IPS-NIHi7 (cell line): Measurements from ENCODE around the gene CASR.

Experiments used
- DNase-seq: peaks from one replicate; pipeline ENCODE4 v3.0.0; 2012; ENCODE audit warnings: mixed read lengths; ENCODE audit errors: extremely low spot score

Gene CASR

DNA sequence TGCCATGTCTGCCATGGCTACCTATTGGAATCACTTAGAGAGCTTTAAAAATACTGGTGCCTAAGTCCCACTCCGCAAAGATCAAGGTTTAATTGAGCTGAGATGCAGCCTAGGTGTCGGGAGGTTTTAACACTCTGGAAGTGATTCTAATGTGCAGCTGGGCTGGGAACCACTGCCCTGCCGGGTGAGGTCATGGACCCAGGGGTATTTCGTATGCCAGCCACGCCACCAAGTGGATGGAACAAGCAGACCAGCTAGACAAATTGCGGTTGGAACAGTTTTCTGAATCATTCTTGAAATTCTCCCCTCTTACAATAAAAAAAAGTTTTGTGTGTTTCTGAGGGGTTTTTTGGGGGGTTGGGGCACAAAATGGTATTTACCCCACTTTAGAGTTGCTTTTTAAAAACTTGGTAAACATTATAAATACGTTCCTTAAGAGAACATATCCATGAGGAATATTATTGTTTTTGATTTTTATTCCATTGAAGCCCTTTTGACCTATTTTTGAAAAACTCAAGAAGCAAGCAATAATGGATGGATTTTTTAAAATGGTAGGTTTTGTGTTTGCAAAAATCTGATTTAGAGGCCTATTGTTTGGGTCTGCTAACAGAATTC is 75.4 kb downstream of the CASR start:
- DNase-seq = peak; percentile 85

DNA sequence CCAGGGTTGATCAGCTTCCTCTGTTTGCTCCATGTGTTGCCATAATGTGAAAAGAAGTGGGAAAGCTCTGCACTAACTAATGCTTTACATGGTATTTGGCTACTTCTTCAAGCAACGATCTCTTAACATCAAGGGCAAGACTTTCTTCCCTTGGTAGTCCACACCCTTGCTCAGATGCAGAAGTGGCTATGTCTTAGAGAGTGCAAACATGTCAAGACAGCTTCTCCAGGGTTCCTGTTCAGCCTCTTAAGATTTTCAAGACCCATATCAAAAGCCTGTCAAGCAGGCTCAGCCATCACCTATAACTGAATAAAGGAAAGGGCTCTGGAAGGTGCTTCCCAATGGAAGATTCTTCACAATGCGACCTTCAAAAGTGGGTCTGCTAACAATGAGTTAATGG is 76.7 kb downstream of the CASR start:
- DNase-seq = no peak

DNA sequence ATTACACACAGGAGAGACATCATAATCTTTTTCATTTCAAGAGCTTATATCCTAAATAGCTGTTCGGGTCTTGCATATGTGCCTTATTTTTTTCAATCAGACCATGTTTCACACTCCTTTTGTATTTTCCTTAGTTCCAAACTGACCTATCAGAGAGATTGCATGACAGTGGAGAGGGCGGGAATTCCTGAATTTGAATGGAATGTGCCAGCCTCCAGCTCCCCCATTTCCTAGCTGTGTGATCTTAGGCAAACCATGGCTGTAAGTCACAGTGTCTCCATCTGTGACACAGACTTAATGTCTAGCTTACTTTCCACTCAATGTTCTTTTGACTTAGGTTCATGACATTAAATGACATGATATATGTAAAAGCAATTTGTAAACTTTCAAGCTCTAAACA is 79.6 kb downstream of the CASR start:
- DNase-seq = peak; percentile 30

DNA sequence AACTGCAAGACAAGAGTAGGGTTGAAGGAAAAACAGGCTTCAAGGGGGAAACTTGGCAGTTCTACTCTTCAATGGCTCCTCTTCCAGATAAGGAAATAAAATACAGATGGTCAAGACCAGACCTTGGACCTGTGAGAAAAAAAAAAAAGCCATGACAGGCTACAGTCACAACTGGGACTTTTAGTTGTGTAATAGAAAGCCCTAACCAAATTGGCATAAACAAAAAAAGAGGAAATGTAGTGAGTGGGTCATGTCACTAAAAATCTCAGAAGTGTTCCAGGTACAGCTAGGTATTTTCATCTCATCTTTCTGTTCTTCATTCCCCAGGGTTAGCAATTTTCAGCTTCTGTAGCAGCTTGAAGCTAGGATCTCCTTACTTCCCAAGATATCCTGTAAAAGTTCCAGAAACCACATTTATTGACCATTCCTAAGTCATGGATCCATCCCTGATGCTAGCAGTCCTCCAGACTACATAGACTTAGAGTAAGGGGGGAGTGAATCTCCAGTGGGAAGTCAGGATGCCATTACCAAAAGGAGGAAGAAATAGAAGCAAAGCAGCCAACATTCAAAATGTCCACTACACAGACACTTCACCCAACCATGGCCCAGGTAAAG is 80.6 kb downstream of the CASR start:
- no peak for DNase-seq

DNA sequence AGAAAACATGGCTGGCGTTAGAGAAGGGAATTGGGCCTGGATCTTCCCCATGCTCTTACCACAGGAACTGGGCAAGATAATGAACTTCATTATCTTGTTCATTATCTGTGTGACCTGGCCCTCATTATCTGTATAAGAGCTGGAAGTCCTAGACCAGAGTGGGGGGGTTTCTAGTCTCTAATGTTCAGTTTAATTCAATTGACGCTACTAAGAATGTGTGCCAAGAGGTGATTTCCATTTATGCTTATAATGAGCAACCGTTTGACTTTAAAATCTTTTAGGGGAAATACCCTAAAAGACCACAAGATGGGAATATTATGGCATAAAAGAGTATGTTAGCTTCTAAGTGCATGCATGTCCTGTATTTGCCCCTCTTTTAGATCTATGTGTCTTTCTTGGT is 82.5 kb downstream of the CASR start:
- no peak for DNase-seq

DNA sequence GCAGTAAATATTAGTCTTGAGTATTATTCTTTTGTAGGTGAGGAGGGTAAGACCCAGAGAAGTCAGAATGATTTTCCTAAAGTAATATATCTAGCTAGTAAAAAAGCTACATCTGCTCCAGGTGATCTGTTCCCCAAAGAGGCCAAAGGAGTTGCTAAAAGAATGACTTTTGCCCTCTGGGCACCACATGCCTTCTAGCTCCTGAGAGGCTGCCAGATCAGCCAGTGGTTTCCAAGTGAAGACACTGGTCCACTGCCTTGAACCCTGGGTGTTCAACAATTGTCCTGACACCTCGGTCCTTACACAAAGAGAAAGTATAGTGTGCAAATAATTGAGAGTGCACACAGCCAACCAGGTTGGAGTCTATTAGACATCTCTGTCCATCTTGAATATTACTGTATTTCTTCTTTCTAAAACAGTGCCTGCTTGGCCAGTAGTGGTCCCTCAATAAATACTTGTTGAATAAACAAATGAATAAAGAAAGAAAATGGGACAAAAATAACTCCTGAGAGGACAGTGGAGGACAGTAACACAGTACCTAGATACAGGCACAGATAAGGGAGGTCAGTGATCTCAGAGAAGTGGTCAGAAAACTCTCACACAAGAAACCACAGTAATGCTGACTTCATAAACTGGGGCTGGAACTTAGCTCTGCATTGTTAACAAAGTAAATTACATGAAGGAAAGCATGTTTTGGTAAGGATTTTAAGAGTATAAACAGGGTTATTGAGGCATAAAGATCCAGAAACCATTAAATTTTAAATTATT is 85.0 kb downstream of the CASR start:
- no peak for DNase-seq

DNA sequence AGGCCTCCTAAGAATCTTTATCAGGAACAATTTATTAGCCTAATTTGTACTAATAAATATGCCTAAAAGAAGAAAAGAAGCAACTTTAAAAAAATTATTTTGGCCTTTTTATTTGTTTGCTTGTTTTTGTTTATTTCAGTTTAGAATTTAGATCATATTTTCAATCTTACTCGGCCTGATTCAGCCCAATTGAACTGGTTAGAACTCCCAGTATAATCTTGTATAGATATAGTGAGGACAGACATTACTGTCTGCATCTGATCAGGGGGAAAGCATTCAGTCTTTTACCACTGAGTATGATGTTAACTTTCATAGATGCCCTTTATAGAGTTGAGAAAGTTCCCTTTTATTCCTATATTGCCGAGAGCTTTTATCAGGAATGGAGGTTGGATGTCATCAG is 85.6 kb downstream of the CASR start:
- no peak for DNase-seq

DNA sequence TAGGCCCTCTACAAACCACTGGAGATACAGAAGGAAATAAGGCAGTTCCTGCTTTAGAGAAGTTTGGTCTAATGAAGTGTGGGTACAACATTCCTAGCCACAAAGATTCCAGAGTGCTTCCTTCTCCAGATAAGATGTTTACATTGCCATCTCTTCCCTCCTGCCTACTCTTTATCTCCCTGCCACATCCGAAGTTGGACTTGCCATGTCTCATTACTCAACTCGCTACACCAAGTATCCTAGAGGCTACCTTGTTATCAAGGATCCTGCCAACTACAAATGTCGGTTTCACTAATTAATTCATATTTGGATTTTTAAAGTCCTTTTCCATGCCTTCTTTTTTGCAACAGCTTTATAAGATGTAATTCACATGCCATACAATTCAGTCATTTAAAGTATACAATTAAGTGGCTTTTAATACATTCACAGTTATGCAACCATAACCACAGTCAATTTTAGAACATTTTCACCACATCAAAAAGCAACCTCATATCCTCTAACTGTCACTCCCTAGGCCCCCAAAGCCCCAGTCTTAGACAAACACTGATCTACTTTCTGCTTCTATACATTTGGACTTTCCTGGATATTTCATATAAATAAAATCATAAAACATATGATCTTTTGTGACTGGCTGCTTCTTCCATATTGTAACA is 87.9 kb downstream of the CASR start:
- DNase-seq = no peak

DNA sequence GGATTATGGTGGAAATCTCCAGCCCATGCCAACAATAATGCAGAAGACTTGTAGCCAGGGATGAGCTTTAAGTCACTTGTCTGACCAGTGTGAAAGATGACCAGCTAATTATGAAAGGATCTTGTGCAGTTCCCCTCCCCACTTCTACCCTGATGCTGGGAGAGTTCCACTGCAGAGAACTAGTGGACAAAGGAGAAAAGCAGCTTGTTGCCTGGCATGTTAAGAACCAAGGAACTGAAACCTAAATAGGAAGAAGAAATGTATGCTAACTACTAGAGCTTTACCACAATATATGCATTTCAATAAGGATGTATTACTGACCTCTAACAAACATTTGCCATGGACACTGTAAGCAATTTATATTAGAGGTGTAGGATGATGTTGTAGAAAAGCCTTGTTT is 89.4 kb downstream of the CASR start:
- no peak for DNase-seq

DNA sequence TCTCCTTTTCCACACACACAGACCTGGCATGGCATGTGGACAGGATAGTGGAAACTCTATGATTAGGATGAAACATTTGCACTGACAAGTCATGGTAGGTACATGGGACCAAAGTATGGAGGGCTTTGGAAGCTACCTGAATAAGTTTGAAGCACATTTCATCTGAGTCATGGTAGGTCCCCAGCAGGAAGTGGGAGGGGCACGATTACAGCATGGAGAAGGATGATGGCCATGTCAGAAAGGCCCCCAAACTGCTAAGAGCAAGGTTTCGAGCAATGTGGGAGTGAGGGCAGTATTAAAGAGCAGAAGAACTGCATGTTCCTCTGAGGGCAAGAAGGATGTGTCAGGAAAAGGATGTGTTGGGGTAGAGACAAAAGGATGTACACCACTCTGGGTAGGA is 90.0 kb downstream of the CASR start:
- no peak for DNase-seq

DNA sequence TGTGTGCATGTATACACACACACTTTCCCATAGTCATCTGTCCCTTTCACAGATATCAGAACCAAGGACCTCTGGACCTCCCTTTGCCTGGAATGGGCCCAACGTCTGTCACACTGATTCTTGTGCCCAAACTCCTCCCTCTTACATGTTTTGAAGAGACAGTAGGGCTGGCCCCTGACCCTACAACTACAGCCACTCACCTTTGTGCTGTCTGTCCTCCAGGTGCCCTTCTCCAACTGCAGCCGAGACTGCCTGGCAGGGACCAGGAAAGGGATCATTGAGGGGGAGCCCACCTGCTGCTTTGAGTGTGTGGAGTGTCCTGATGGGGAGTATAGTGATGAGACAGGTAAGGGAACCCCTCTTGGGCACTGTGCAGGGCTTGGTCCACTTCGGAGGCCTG is 98.4 kb downstream of the CASR start:
- no peak for DNase-seq

DNA sequence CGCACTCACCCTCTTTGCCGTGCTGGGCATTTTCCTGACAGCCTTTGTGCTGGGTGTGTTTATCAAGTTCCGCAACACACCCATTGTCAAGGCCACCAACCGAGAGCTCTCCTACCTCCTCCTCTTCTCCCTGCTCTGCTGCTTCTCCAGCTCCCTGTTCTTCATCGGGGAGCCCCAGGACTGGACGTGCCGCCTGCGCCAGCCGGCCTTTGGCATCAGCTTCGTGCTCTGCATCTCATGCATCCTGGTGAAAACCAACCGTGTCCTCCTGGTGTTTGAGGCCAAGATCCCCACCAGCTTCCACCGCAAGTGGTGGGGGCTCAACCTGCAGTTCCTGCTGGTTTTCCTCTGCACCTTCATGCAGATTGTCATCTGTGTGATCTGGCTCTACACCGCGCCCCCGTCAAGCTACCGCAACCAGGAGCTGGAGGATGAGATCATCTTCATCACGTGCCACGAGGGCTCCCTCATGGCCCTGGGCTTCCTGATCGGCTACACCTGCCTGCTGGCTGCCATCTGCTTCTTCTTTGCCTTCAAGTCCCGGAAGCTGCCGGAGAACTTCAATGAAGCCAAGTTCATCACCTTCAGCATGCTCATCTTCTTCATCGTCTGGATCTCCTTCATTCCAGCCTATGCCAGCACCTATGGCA is 100.5 kb downstream of the CASR start:
- no peak for DNase-seq

DNA sequence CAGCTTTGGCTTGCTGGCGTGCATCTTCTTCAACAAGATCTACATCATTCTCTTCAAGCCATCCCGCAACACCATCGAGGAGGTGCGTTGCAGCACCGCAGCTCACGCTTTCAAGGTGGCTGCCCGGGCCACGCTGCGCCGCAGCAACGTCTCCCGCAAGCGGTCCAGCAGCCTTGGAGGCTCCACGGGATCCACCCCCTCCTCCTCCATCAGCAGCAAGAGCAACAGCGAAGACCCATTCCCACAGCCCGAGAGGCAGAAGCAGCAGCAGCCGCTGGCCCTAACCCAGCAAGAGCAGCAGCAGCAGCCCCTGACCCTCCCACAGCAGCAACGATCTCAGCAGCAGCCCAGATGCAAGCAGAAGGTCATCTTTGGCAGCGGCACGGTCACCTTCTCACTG is 101.0 kb downstream of the CASR start:
- DNase-seq = no peak

DNA sequence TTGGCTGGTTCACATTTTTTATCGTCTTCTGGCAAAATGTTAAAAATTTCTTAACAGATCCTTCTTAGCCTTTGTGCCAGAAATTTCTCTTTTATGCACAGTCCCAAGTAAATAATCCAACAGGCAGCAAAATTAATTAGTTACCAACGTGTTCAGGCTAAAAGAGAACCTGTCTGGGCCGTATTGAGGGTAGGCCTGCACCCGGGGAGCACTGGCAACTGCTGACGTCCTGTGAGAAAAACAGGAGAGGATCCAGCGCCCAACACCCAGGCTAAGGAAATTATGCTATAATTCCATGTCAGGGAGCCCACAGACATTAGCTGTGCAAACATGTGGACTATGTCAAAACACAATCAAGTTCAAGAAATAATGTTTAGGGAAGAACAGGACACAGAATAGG is 110.9 kb downstream of the CASR start:
- DNase-seq = no peak

DNA sequence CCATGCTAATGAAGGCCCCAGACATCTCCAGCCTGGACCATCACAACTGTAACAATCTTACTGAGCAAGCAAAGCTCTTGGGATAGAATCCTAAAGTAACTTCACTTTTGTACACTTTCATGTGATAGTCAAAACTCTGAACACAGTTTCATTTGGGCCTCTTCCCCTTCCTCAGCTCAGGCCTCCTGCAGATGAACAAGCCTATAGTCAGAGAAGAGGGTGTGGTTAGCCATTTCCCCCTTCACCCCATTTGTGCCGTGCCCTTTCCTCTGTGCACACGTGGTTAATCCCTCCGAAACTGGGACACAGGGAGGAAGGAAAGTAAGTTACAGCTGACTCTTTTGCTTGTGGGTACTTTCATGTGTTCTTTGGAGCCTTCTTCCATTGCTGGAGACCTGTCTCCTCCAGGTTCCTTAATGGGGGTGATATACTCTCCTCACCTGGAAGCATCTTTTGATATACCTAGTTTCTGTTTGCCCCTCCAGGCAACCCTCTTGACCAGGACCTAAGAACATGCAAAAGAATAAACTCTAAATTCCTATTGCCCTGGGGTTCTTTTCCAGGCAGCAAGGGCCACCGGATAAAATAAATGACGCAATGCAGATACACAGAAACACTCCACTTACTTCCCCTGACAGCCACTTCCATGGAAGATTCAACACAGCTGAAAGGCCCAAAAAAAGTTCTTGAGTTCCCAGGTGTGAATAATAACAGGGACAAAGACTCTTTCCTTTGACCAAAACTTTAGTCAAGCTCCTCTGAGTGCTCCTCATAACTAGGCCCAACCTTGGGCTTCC is 112.0 kb downstream of the CASR start:
- no peak for DNase-seq

DNA sequence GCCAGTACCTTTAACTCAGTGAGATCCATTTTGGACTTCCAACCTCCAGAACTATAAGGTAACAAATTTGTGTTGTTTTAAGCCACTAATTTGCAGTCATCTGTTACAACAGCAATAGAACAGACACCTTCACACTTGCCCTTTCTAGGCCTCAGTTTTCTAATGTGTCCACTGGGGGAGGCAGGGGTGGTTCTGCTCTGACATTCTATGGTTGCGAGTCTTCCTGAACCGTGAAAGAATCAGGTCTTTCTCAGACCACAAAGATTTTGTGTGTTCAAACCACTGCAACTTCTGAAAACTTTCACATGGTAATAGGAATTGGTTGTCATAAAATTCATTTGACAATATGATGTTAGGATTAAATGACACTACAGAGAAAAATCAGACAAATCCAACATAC is 114.8 kb downstream of the CASR start:
- DNase-seq = no peak

DNA sequence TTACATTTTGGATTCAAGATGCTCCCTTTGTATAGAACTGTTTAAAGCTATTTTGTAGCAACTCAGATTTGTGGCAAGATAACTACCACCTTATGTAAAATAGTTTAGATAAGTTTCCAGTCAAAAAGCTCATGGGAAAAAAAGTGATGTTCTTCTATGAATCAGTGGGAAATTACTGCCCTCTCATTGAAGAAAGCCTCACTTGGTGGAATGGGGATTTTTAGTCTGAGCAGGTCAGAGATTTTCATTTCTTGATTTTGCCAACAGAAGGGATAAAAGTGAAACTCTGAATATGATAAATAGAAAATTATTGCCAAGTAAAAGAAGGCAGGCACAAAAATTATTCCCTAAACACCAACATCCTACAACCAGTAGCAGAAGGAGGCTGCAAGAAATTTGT is 115.7 kb downstream of the CASR start:
- no peak for DNase-seq

DNA sequence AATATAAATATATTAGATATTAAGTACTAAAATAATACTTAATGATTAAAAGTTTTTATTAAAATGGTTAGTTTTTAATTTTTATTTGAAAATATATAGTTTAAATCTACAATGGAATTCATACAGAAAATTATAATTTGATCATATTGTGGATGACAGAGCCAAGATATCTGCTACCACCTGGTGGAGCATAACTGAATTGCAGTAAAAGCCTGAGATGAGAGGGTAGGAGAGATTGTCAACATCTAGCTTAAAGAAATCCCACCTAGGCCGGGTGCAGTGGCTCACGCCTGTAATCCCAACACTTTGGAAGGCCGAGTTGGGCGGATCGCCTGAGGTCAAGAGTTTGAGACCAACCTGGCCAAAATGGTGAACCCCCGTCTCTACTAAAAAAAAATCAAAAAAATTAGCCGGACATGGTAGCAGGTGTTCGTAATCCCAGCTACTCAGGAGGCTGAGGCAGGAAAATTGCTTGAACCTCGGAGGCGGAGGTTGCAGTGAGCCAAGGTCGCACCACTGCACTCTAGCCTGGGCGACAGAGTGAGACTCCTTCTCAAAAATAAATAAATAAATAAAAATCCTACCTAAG is 116.5 kb downstream of the CASR start:
- peak; percentile 50 for DNase-seq

DNA sequence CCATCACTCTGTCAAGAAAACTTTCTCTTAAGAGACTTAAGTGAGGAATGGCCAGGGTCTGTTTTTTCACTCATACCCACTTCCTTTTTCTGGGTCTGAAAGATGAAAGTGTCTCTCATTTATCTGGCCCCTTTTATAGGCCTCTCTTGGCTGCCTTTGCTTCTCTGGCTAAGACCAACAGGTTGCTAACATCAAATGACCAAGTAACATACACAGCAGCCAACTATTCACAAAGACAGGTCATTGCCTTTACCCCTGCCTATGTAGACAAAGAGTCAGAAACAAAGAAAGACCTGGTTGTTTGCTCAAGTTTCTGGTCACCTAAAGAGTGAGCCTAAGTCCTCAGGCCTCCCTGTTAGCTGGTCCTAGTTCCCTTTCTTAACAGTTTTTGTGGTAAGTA is 117.6 kb downstream of the CASR start:
- no peak for DNase-seq

DNA sequence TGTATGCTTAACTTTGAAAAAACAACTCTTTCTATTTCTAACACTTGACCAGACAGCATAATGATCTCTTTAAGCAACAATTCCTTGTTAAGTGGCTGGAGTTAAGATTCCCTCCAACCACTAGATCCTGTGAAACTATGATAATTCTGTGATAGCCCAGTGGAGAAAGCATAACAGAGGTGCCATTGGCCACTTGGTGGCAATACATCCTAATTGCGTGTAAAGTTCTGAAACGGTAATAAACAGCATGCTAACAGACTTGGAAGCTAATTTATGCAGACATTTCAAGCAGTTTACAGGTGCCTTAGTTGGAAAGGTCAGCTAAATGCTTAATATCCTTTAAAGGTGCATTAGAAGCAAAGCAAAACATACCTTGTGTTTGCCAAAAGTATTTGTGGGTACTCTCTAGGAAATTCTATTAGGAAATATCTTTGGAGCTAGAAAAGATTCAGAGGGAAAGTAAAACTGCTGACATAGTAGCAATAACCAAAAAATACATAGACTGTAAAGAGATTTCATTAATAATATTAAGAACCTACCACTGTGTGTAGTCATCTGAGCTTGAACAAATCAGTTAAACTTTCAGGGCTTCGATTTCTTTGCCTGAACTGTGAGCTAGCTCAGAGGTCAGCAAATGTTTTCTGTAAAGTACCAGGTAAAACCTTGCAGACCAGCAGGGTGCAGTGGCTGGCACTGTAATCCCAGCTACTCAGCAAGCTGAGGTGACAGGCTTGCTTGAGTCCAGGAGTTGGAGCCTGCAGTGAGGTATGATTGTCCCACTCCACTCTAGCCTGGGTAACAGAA is 122.6 kb downstream of the CASR start:
- DNase-seq = no peak
